Activated naive CD4-positive, alpha-beta T cell treated with anti-CD3 and anti-CD28 coated beads, Interleukin-2, amount 50 U/mL, for 16 hours (primary cell): ENCODE data around the gene RFTN1.
A peak's percentile ranks its signal among the peaks of the same experiment; 100 is the strongest.

Experiments
- DNase-seq: peaks from one replicate; pipeline ENCODE4 v3.0.0-alpha.2; 2020

Gene RFTN1

DNA sequence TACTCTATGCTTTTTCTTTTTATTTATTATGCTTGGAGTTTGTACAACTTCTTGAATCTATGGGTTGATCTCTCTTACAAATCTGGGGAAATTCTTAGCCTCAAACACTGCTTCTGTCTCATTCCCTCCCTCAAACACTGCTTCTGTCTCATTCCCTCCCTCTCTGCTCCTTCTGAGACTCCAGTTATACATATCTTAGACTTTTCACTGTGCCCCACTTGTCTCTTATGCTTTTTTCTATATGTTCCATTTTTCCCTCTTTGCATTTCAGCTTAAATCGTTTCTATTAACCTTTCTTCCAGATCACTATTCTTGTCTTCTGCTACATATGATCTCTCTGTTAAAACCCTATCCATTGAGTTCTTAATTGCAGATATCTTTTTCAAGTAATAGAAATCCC lies 50.4 kb downstream of the RFTN1 start:
- no peak for DNase-seq

DNA sequence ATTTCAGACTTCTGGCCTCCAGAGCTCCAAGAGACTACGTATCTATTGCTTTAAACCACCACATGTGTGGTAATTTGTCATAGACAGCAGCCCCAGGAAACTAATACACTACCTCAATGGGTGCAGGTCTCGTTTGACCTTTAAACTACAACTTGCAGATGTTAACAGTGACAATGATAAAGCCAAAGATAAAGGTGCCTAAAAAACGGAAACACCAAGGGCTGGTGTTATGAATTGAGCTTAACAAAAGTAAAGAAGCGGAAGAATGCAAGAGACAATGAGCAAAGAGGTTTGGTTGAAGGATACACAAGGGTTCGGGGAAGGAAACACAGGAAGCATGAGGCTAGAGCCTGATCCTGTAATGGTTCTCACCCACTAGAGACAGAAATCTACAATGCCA lies 50.8 kb downstream of the RFTN1 start:
- no peak for DNase-seq

DNA sequence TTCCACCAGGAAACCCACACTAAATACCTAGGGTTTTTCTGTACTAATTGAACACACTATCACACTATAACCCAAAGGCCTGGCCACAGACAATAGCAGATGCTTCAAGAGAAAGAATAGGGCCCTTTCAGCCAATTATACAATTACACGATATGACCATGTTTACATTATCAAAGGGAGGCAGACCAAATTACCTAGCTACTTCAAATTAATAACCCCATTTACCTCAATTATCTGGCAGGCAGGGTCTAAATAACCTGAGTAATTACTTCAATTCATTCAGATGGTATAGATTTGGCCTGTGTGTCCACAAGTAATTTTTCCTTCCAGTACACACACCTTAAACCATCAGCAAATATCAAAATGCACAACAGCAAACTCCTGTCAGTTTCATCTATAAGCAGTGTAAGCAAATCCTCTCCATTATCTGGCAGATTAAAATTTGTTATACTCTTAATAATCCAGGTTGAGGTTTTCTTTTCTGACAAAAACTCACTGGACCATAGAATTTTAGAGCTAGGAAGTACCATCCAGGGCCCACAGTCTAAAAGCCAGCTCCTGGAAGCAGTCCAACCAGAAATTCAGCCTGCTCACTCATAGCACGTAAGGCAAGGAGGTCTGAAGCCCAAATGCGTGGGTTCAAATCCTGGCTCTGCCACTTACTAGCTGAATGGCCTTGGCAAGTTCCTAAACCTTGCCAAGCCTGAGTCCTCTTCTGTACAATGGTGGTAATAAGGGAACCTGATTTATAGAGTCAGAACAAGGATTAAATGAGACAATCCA lies 51.8 kb downstream of the RFTN1 start:
- no peak for DNase-seq

DNA sequence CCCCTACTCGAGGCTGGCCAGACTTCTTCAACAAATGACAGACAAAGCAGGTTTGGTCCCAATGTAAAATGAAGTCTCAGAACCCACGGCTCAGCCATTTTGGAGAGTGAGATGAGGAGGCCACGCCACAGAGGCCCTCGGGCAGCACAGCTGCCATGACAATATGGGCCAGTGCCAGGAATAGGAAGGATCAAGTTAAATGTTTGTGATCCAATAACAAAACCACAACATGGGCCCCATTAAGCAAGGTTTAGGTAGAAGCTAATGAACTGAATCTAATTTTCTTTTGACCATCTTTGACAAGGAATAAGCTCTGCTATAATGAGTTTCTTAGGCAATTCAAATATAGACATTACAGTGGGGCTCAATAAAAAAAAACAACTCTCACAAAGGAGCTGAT lies 52.6 kb downstream of the RFTN1 start:
- DNase-seq: no peak

DNA sequence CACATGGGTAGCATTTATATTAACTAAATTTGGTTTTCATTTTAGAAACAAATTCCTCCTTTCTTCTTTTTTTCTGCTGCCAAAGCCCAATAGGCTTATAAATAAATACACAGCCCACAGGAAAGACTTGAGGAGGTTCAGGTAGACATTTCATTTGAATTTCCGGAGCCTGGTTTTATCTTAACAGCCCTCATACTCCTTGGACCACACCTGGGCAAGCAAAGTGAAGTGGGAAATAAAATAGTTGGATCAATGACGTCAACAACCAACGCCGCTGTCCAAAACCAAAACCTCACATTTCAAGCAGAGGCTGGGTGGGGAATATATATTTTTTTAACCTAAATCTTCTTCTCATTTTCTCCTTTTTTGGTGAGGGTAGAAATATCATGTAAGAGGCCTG lies 53.2 kb downstream of the RFTN1 start:
- DNase-seq: no peak

DNA sequence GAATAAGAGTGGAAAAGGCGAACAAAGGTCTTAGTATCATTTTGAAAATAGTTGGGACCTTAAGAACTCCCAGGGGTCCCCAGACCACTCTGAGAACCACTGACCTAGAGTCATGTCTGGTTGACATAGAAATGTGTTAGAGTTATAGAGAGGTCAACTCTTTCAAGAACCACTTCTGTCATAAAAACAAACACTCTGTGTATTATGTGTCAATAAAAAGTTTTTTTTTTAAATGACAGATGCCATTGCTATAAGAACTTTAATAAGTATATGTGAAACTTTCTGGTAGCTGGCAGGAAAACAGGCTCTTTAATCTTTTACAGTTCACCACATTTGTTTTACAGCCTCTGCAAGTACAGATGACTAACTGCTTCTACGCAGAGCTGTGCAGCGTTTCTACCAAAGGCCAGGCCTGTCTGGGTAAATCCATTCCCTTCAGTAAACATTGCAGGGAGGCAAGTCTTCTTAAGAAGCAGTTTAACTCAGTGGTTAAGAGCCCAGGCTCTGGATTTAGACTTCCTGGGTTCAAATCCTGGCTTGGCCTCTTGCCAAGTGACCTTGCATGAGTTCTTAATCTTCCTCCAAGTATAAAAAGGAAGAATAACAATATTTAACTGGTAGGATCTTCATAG lies 56.6 kb downstream of the RFTN1 start:
- DNase-seq: no peak

DNA sequence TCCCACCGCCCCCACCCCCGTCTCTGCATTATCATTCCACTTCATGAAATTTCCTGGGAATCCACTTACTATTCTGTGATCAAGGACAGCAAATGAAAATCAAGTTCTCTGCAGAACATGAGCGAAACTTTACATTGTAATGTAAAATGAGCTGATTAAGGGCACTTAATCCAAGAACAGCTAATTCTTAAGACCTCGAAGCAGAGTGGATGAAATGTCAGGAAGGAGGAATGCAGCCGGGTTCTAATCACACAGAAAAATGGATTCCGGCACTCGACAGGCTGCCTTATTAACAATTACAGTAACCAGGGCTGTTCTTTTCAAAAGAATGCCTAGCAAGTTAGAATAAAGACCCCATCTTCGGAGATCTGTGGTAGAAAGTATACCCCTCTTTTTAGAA lies 57.5 kb downstream of the RFTN1 start:
- no peak for DNase-seq

DNA sequence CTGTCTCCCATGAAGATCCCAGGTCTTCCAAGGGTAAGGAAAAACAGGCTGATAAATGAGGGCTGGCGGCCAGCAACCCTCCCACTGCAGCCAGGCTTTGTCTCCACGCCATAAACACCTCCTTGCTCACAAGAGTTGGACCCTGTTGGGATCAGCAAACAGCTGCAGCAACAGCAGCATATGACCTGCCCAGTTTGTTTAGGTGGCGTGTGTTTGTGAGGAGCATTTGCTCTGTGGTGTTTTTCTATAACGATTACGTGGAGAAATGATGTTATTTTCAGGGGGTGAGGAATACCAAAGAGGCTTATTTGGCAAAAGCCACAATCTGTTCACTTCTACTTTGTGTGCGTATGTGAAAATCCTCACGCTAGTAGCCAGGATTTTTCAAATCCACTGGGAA lies 58.5 kb downstream of the RFTN1 start:
- no peak for DNase-seq

DNA sequence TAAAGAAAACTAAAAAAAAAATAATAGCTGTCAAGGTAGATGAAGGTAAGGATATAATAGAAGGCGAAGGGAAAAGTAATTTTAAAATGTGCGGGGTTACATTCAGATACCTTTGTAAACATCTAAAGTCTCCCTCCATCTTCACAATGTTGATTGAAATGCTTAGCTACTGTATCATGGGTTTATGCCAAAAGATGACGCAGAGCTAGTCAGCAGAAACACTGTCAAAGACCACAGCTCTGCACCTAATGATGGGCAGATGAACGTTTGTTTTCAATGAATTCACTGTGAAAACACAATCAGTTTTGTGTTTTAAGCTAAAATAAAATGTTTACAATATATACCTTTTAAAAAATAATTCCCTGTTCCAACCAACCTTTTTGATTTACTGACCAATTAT lies 61.2 kb downstream of the RFTN1 start:
- DNase-seq: no peak

DNA sequence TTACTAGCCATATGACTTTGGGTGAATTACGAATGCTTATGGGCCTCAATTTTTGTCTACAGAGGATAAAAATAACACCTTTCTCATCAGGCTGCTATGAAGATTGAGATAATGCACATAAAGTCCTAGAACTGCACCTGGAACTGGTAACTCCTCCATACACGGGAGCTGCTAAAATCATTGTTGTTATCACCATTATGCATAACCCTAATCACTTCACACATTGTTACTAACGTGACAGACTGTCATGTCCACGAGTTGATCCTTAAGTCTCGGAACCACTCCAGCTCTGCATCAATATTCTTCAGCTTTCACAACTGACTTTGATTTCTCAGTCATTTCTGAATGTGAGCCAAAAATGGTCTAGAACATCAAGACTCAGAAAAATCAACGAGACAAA lies 64.1 kb downstream of the RFTN1 start:
- DNase-seq: no peak

DNA sequence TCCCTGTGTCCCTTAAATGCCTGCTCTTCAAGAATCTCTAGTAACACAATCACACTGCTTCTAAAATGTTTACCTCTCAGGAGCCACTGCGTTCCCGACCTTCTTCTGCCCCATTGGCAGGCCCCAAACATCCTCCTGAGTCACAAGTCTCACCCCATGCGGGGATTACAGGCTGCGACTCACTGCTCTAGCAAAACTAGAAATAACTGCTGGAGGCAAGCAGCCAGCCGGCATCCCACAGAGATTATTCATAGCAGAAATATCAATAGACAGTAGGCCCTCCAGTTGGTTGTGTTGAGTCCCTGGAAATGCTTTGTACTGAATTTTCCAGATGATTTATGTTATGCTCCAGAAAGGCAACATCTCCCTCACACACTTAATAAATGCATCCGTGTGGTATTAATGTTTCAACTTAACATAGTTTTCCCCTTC lies 64.8 kb downstream of the RFTN1 start:
- DNase-seq: peak; percentile 33

DNA sequence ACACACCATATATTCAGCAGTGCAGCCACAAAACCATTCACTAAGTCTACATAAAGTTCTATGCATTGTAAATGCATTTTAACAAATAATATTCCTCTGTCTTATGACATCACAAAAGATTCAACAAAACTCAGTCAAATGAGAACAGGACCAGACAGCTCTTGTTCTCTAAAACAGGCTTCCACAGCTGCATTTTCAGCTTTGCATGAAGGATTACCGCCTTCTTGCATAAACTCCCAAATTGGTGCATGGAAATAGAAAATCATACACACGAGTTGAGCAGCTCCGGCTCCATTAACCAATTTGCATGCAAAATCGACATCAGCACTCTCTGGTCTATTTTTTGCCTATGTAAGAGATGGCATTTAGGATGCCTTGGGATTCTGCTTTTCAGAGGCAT lies 66.4 kb downstream of the RFTN1 start:
- DNase-seq: no peak

DNA sequence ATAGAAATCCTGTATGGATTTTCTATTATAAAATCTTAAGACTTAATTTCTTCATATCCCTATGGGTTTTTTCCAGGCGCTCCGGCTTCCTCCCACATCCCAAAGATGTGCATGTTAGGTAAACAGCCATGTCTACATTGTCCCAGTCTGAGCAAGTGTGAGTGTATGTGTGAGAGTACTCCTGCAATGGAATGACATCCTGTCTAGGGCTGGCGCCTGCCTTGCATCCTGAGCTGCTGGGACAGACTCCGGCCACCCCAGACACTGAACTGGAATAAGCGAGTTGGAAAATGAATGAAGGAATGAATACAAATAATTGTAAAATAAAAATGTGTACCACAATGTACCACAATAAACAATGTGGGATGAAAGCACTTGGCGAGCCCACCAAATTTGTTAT lies 69.2 kb downstream of the RFTN1 start:
- DNase-seq: no peak

DNA sequence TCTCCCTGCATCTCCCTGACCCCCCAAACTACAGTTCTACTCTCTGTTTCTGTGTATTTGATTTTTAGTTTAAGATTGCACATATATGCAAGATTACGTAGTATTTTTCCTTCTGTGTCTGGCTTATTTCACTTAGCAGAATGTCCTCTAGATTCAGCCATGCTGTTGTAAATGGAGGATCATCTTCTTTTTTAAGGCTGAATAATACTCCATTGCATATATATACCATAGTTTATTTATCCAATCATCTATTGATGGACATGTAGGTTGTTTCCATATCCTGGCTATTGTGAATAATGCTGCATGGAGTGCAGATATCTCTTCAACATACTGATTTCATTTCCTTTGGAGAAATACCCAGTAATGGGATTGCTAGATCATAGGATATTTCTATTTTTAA lies 70.8 kb downstream of the RFTN1 start:
- no peak for DNase-seq

DNA sequence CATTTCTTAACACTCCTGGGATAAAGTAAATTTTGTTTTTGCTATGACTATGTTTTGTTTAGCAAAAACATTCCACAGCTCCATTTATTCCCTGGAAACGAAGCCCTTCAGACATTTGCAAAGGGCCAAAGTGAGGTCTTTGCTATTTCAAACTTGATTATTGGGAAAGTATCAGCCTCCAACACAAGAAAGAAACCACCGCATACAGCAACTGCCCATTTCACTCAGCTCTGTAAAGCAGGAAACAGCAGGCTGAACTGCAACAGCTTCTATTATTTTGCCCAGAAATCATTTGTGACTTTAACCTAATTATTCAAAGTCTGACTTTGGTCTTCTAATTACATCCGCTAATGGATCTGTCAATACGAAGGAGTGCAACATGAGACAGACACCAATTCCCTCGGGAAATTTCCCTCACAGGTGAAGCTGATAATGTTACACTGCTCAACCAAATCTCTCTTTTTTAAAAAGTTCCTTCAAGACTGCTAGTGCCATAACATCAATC lies 72.1 kb downstream of the RFTN1 start:
- DNase-seq: no peak

DNA sequence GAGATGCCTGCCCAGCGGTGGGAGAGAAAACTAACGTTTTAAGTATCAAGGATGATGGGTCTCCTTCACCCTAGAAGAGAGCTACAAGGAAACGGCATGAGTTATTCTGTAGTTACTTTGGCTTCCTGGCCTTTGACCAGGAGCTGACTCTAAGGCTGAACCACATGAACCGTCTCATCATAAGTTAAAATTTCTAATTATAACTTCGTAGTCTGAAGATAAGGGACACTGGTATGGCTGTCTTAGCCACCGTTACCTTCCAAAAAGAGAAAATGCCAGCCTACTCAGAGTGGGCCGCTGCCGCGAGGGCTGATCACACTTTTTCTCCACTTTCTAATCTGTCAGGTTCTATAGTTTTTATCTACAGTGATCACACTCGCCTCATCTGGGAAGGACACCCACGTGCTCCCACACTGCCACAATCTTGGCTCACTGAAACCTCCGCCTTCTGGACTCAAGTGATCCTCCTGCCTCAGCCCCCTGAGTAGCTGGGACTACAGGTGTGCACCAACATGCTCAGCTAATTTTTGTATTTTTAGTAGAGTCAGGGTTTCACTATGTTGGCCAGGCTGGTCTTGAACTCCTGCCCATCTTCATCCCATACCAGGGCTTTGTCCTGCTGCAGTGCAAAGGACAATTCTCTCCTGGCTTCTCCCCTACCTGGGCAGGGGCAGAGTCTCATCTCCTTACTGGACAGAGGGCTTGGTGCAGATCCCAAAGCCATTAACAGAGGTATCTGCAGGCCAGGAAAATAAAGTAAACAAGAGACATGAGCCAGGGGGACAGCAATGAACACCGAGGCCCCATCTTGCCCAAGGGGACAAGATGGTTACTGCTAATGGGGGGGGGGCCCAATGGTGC lies 73.4 kb downstream of the RFTN1 start:
- DNase-seq: no peak

DNA sequence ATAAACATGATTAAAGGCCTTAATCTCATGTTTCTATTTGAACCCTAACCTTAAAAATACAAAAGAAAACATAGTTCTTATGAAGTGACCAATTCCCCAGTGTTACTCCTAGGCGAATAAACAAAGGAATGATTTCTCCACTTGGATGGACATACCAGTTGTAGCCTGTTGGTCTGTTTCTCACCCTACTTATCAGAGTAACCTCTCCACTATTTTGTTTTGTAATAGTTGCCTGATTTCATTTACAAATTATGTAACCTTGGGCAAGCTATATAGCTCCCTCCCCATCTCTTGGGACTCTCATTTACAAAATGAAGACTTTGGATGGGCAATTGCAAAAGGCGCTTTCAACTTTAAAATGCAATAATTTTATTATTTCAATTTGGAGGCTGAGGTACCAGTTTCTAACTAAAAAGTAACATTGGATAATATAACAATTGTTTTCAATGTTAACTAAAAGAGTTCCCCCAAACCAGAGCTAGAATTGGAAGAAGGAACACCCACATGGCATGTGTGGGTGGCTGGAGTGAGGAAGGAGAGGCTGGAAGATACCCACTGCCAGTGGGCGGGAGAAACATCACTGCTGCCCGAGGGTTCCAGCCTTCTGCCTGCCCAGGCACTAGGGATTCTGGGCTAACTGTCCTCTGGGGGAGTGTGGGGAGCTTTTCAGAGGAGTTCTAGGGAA lies 74.2 kb downstream of the RFTN1 start:
- no peak for DNase-seq

DNA sequence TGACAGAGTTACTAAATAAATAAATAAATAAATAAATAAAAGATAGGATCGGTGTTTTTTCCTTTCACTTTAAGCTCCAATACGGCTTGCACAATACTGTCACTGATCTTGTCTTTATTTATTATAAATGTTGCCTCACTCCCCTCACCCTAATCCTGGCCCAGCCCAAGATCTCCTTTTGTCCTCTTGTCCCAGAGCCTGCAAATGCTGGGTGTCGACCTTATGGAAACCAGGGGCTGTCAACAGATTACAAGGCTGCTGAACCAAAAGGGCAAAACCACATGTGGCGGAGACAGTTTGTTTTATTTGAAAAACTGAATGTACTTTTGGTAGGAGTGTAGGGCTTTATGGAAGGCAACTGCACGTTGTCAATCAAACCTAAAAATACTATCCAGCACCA lies 75.9 kb downstream of the RFTN1 start:
- DNase-seq: no peak

DNA sequence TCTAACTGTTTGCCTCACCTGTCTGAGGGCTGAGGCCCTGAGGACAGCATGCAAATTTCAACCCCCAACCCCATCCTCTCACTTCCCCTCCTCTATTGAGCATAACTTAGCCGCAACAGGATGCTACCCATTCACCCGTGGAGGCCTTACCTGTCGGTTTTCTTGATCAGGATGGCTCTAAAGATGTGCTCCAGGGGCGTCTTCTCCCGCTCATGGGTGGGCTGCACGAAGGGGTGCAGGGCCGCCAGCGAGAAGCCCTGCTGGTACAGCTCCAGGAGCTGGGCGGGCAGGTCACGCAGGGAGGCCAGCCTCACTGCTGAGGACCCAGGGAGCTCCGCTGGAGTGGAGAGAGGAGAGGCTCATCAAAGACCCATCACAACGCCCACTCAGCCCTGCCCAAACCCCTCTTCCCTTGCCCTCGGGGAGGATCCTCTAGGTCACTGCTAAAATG lies 79.8 kb downstream of the RFTN1 start:
- no peak for DNase-seq

DNA sequence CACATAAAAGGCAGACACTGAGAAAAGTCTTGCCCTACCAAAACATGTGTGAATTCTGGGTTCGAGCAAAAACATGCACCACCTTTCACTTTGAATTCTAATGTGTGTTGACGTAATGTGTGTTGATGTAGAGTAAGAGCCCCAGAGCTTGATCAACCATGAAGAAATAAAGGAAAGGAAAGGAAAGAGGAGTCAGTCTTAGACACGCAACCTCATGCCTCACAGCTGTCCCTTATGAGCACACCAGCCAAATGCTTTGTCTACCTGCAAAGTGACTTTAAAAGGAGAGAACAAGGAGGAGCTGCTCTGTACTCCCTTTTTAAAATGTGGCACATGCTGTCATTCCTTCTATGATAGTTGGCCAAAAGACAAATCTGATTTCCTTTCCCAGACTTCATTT lies 80.8 kb downstream of the RFTN1 start:
- no peak for DNase-seq

DNA sequence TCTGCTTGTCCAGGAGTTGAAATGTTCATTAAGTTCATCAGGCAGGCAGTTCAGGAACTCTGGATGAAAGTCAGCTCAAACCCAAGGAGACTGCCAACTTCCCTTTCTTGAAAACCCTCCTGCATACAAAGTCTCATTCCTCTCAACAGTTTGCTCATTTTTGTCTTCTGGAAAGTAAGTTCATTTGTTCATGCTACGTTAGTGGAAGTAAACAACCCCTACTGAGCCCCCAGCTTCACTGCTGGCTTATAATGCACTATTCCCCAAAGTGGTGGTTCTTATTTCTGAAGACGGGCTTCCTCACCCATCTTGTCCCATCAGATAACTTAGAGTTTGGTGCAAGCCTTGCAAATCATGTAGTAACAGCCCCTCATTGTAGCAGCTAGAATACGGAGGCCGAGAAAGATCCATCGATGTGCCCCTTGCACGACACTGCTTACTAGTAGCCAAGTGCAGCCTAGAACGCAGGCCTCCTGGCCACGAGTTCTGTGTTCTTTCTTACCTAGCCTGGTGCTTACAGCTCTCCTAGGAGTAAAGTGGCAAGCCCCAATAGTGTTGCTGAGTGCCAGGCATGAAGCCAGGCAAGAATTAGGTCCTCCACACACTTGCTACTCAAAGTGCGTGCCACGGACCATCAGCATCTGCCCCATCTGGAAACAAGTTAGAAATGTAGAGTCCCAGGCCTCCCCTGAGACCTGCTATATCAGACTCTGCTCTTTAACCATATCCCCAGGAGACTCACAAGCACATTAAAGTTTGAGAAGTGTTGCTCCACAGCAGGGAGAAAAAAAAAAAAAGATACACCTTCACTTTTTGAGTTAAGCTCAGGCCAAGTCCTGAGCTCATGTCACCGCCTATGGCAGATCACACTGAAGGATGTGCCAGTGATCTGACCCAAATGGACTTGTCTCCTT lies 82.5 kb downstream of the RFTN1 start:
- DNase-seq: no peak

DNA sequence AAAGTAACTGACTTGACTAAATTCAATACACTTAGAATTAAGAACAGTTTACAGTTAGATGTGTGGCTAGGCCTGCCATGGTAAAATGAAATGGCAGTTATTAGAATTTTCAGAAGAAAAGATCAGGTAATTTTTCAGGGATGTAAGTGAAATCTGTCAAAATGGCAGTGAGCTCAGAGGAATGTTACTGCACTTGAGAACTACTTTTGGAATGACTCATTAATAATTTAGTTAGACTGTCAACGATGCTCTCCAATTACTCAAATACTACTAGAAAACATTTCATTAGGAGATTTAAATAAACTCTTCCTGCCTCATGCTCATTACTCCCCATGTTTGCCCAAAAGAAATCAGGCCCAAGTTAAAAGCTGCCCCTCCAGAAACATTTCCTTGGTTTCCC lies 84.4 kb downstream of the RFTN1 start:
- DNase-seq: no peak
